ENCODE measurements around the gene DHCR24. TPM values are rescaled to one million over a fixed set of nuclear protein-coding genes. Genes with fewer than 3 reads are reported as not detected.
A peak's percentile ranks its signal among the peaks of the same experiment; 100 is the strongest.

The DHCR24 gene
- total and polyA plus RNA-seq, 2 of the 13 experiments (the other 11 are each of a cell fraction or from before 2014, with no cell fraction given), result 374 to 448 TPM

GRCh38 chr1:54867717-54868057 is 19.3 kb downstream of the DHCR24 start (continued):
- TF ChIP-seq HNF1A (IDR thresholded peaks at IDR 0.05; ENCODE audit: low read depth) (peak; percentile 64; the same call in 1 of the 2 replicates), HNF1A (CRISPR knock-in tag; IDR thresholded peaks at IDR 0.05; ENCODE audit: borderline replicate concordance) (peak; percentile 89), GFI1 (CRISPR knock-in tag; IDR thresholded peaks at IDR 0.05; ENCODE audit: borderline replicate concordance) (peak; percentile 76), NFATC3 (CRISPR knock-in tag; IDR thresholded peaks at IDR 0.05) (no peak), ISL2 (CRISPR knock-in tag; IDR thresholded peaks at IDR 0.05) (peak; percentile 89), ZNF383 (CRISPR knock-in tag; IDR thresholded peaks at IDR 0.05; ENCODE audit: borderline replicate concordance) (no peak), KDM3A (CRISPR knock-in tag; IDR thresholded peaks at IDR 0.05; ENCODE audit: low read depth) (0 out of 2 replicates have a peak, but pooled peaks have one; percentile 57), ZNF850 (CRISPR knock-in tag; conservative IDR thresholded peaks at IDR 0.05) (no peak), STAG1 (CRISPR knock-in tag; IDR thresholded peaks at IDR 0.05) (peak; percentile 54), PHF5A (CRISPR knock-in tag; IDR thresholded peaks at IDR 0.05; ENCODE audit: low read depth, unreplicated experiment) (peak; percentile 60), ARID5B (CRISPR knock-in tag; IDR thresholded peaks at IDR 0.05) (peak; percentile 90), ZNF24 (IDR thresholded peaks at IDR 0.05) (0 out of 2 replicates have a peak, but pooled peaks have one; percentile 44), SYNCRIP (IDR thresholded peaks at IDR 0.05; ENCODE audit: insufficient read depth, low read depth, low read length) (no peak), NKX3-1 (CRISPR knock-in tag; IDR thresholded peaks at IDR 0.05) (peak; percentile 49; the same call in 1 of the 2 replicates), ZMAT5 (CRISPR knock-in tag; IDR thresholded peaks at IDR 0.05; ENCODE audit: borderline replicate concordance, low read depth) (no peak), HNF1B (CRISPR knock-in tag; IDR thresholded peaks at IDR 0.05) (peak; percentile 97), CSRNP1 (CRISPR knock-in tag; IDR thresholded peaks at IDR 0.05) (no peak)

Measured in HepG2 (cell line).